H1 (cell line): ENCODE measurements around the gene AFAP1L2. TPM values are rescaled to one million over a fixed set of nuclear protein-coding genes. Genes with fewer than 3 reads are reported as not detected.

ENCODE experiments used
- GABPA ChIP-seq: IDR thresholded peaks from 2 replicates; pipeline ENCODE4 v1.6.1; 2011; ENCODE audit warnings: mild to moderate bottlenecking, low read length, moderate library complexity, borderline replicate concordance; ENCODE audit not compliant: insufficient read depth
- polyA plus RNA-seq, 7 experiments: library from polyadenylated mRNA; depleted of rRNA in 3 of 7; stranded (reverse) in 5 of 7; unstranded in 2 of 7; fragments of >200 nt in 5 of 7; fragments of 200-250 nt in 2 of 7; gene quantifications; 1 replicate in 5 of 7; 2 replicates in 1 of 7; 4 replicates in 1 of 7; pipeline versions ENCODE4 v1.2.1 to v1.2.3, GENCODE V29; 2011 to 2013; ENCODE audit warnings: missing spikeins in 2 of 7, mixed read lengths in 2 of 7
- total RNA-seq: library from RNA; stranded (reverse); fragmentation: NEBNext Ultra II Directional; extraction: Animal tissue kit (Norgen Biotek cat#: 25700); gene quantifications from 2 replicates; pipeline ENCODE4 v1.2.1, GENCODE V29; 2021

AFAP1L2 gene
- total and polyA plus RNA-seq, 2 of the 8 experiments (the other 6 are each of a cell fraction or from before 2014, with no cell fraction given), result 3.9 to 6.4 TPM

DNA sequence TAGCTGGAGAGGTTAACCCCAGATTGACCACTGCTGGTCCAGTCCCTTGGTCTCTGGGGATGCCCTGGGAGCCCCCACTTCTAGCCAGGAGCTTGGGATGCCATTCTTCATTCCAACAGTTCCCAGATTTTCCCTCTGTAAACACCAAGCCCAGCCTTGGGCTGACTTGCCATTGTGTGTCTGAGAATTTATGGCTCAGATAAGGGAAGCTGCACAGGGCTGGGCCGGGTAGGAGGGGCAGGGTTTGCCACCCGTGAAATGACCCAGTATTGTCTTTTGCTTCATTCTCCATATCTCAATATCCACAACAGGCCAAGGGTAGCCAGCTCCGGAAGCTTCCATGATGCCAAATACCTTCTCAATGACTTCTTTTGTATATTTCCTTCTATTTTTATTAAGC is 32.1 kb downstream of the AFAP1L2 start (continued):
- TF ChIP-seq GABPA, result no peak
